SH-SY5Y (cell line): ENCODE data around the gene NKRF.

Source experiments
- GATA2 ChIP-seq: IDR thresholded peaks from 2 replicates; pipeline ENCODE4 v1.6.1; 2011; ENCODE audit warnings: mild to moderate bottlenecking, low read depth, low read length
- GATA3 ChIP-seq: IDR thresholded peaks from 2 replicates; pipeline ENCODE4 v1.6.1; 2011; ENCODE audit warnings: low read depth, mild to moderate bottlenecking, low read length, moderate library complexity

GRCh38 chrX:119605464-119606279, 552 bp downstream of the NKRF start:
- no peak for TF ChIP-seq GATA3
- TF ChIP-seq GATA2: no peak
